GM12878 (cell line): Measurements from ENCODE around the gene TXNDC12. TPM values are rescaled to one million over a fixed set of nuclear protein-coding genes. Genes with fewer than 3 reads are reported as not detected.

ENCODE experiments used
- ATAC-seq: fragments of 200-7000 bp; cut with Tn5 transposase; 3 replicates; pipeline ENCODE4 v1.9.1; 2020; ENCODE audit warnings: mild to moderate bottlenecking, moderate library complexity
- BruUV-seq: library from RNA; stranded (reverse); fragments of 400-500 nt; replicated peaks from 2 replicates; lab custom pipeline; 2021; lab: Mats Ljungman, UMichigan
- CTCF ChIA-PET: fragments of 300-600 bp; sonication (Branson Sonifier 250); formaldehyde crosslinking; extraction: SDS; loops from one replicate; lab custom pipeline; 2021; ENCODE audit warnings: inconsistent platforms; lab: Yijun Ruan, JAX
- POLR2A ChIA-PET: fragments of 350-600 bp; formaldehyde crosslinking; extraction: SDS; loops from one replicate; lab custom pipeline; 2021; ENCODE audit warnings: inconsistent platforms; lab: Charles Lee
- RAD21 ChIA-PET: fragments of 300-600 bp; sonication (Branson Sonifier 250); formaldehyde crosslinking; loops from one replicate; lab custom pipeline; 2023; ENCODE audit warnings: antibody characterized with exemption; ENCODE audit not compliant: unreplicated experiment; lab: Charles Lee
- SMC1A ChIA-PET: fragments of 300-600 bp; sonication (Branson Sonifier 250); formaldehyde crosslinking; loops from one replicate; lab custom pipeline; 2023; ENCODE audit not compliant: unreplicated experiment, uncharacterized antibody; lab: Charles Lee
- DNase-seq: peaks from one replicate; pipeline ENCODE4 v3.0.0-alpha.2; 2011; ENCODE audit warnings: low read depth, low spot score
- FAIRE-seq: peaks from 3 replicates; lab custom pipeline; 2011; peaks lifted over from hg19 to GRCh38; lab: Jason Lieb, UNC
- H2AFZ ChIP-seq: 2 replicates; pipeline ENCODE4 v1.6.0; 2011; ENCODE audit warnings: low read depth, low read length, control low read depth; ENCODE audit not compliant: control insufficient read depth
- H3K27ac ChIP-seq: 2 replicates; pipeline ENCODE4 v1.5.1; 2011; ENCODE audit warnings: control low read depth; ENCODE audit not compliant: control insufficient read depth, insufficient read depth
- H3K27me3 ChIP-seq, 2 experiments: replicated peaks in 1 of 2; 2 replicates each; pipeline versions ENCODE4 v1.6.0 to v1.6.1; 2011; ENCODE audit warnings: low read length in 1 of 2; ENCODE audit not compliant: control insufficient read depth in 2 of 2, insufficient read depth in 2 of 2
- H3K36me3 ChIP-seq, 2 experiments: 2 replicates each; pipeline ENCODE4 v1.5.1; 2011; ENCODE audit warnings: low read length in 1 of 2; ENCODE audit not compliant: control insufficient read depth in 2 of 2, insufficient read depth in 2 of 2
- H3K4me1 ChIP-seq: 2 replicates; pipeline ENCODE4 v1.6.1; 2011; ENCODE audit warnings: mild to moderate bottlenecking, low read length, moderate library complexity, mixed read lengths; ENCODE audit not compliant: control insufficient read depth, insufficient read depth
- H3K4me2 ChIP-seq: 2 replicates; pipeline ENCODE4 v1.6.0; 2011; ENCODE audit warnings: control low read depth; ENCODE audit not compliant: control insufficient read depth, insufficient read depth
- H3K4me3 ChIP-seq: fragments of 200-600 bp; sonication (generic); 2 replicates; pipeline ENCODE4 v1.5.1; 2016
- H3K79me2 ChIP-seq: 2 replicates; pipeline ENCODE4 v1.6.0; 2011; ENCODE audit warnings: low read length; ENCODE audit not compliant: control insufficient read depth, insufficient read depth
- H3K9ac ChIP-seq: 2 replicates; pipeline ENCODE4 v1.8.0; 2011; ENCODE audit warnings: low read length, control low read depth, mixed read lengths; ENCODE audit not compliant: control insufficient read depth, insufficient read depth
- H3K9me3 ChIP-seq: replicated peaks from 3 replicates; pipeline ENCODE4 v1.5.1; 2011; ENCODE audit warnings: mild to moderate bottlenecking, low read length; ENCODE audit not compliant: control insufficient read depth, insufficient read depth
- H4K20me1 ChIP-seq: 2 replicates; pipeline ENCODE4 v1.6.0; 2011; ENCODE audit not compliant: control insufficient read depth, insufficient read depth
- ATF3 ChIP-seq: IDR thresholded peaks from 2 replicates; pipeline ENCODE4 v1.6.1; 2011; ENCODE audit warnings: low read depth, mild to moderate bottlenecking, low read length, moderate library complexity, borderline replicate concordance; ENCODE audit errors: extremely low read depth
- CREM ChIP-seq: IDR thresholded peaks from 2 replicates; pipeline ENCODE4 v1.6.1; 2014; ENCODE audit warnings: antibody characterized with exemption, low read depth
- FOXK2 ChIP-seq: fragments of 450-650 bp; IDR thresholded peaks from 2 replicates; pipeline ENCODE4 v1.6.1; 2017; ENCODE audit warnings: mild to moderate bottlenecking, moderate library complexity
- FOXM1 ChIP-seq: IDR thresholded peaks from 2 replicates; pipeline ENCODE4 v1.6.1; 2012; ENCODE audit warnings: low read depth, mild to moderate bottlenecking, inconsistent platforms, low read length, moderate library complexity
- GATAD2B ChIP-seq: fragments of 450-650 bp; conservative IDR thresholded peaks from 2 replicates; pipeline ENCODE4 v1.6.1; 2017; ENCODE audit warnings: low read depth, mild to moderate bottlenecking, moderate library complexity
- KAT2A ChIP-seq: conservative IDR thresholded peaks from 2 replicates; pipeline ENCODE4 v1.6.1; 2011; ENCODE audit warnings: low read depth, low read length; ENCODE audit not compliant: control insufficient read depth
- LARP7 ChIP-seq: fragments of 450-650 bp; IDR thresholded peaks from 2 replicates; pipeline ENCODE4 v1.6.1; 2017; ENCODE audit warnings: mild to moderate bottlenecking
- MXI1 ChIP-seq: fragments of 150-350 bp; IDR thresholded peaks from 2 replicates; pipeline ENCODE4 v1.6.1; 2011; ENCODE audit warnings: low read depth, mild to moderate bottlenecking, inconsistent platforms, low read length, improper control_type of control experiment
- NBN ChIP-seq: fragments of 450-650 bp; IDR thresholded peaks from 2 replicates; pipeline ENCODE4 v1.6.1; 2016
- NFYB ChIP-seq: IDR thresholded peaks from 2 replicates; pipeline ENCODE4 v1.6.1; 2011; ENCODE audit warnings: low read depth, mild to moderate bottlenecking, low read length, improper control_type of control experiment, moderate library complexity; ENCODE audit not compliant: insufficient read depth
- POU2F2 ChIP-seq: IDR thresholded peaks from 3 replicates; pipeline ENCODE4 v1.6.1; 2011; ENCODE audit warnings: low read depth, mild to moderate bottlenecking, low read length, borderline replicate concordance
- SMAD1 ChIP-seq: fragments of 450-650 bp; IDR thresholded peaks from 2 replicates; pipeline ENCODE4 v1.6.1; 2018; ENCODE audit warnings: mild to moderate bottlenecking, low read depth; ENCODE audit not compliant: partially characterized antibody
- SMC3 ChIP-seq: IDR thresholded peaks from 2 replicates; pipeline ENCODE4 v1.6.1; 2011; ENCODE audit warnings: low read length, improper control_type of control experiment, borderline replicate concordance
- ZNF207 ChIP-seq: fragments of 450-650 bp; IDR thresholded peaks from 2 replicates; pipeline ENCODE4 v1.6.1; 2014; ENCODE audit warnings: antibody characterized with exemption, mild to moderate bottlenecking, borderline replicate concordance
- ZNF274 ChIP-seq: IDR thresholded peaks from one replicate; pipeline ENCODE4 v1.8.0; 2011; ENCODE audit not compliant: insufficient read length, insufficient read depth
- WGBS: methylation state at CpG from one replicate; pipeline ENCODE4 v1.1.6; 2016; ENCODE audit warnings: low lambda C conversion rate; ENCODE audit not compliant: insufficient replicate concordance, insufficient coverage; ENCODE audit errors: missing lambda C conversion rate; 5-methylcytosine and 5-hydroxymethylcytosine counted together
- in situ Hi-C: fragments of 300-500 bp; cut with MboI; formaldehyde crosslinking; loops from 9 replicates; pipeline ENCODE4 v1.14.3; 2018; ENCODE audit warnings: mixed read lengths
- intact Hi-C: fragments of 100-400 bp; cut with micrococcal nuclease; formaldehyde crosslinking; loops from one replicate; pipeline ENCODE4 v1.14.2; 2022; ENCODE audit not compliant: unreplicated experiment
- polyA plus RNA-seq, 11 experiments: library from polyadenylated mRNA; depleted of rRNA in 4 of 11; unstranded in 6 of 11; stranded (reverse) in 5 of 11; fragments of >200 nt; fragmentation: Nextera tagmentation in 4 of 11; fragmentation: Illumina TruSeq in 1 of 11; extraction: Ambion mirVana in 4 of 11; extraction: Trizol in 1 of 11; gene quantifications; 1 replicate in 1 of 11; 2 replicates in 10 of 11; pipeline versions ENCODE4 v1.2.1 to v1.2.3, GENCODE V29; 2011 to 2016; ENCODE audit warnings: inconsistent platforms in 2 of 11, missing spikeins in 2 of 11, low read depth in 1 of 11
- total RNA-seq, 4 experiments: library from RNA; depleted of rRNA in 3 of 4; stranded (reverse); fragments of >200 nt in 3 of 4; fragmentation: Illumina TruSeq in 1 of 4; extraction: Trizol in 1 of 4; gene quantifications; 2 replicates each; pipeline versions ENCODE4 v1.2.1 to v1.2.3, GENCODE V29; 2013 to 2021
- TF ChIP-seq, protein P1 (sequence below): fragments of 150-350 bp; IDR thresholded peaks from 2 replicates; pipeline ENCODE4 v1.6.1; 2014; ENCODE audit warnings: mild to moderate bottlenecking, low read depth, low read length

TXNDC12 gene
- total and polyA plus RNA-seq, 10 of the 15 experiments (the other 5 are each of a cell fraction or from before 2014, with no cell fraction given): 6.7 to 41.7 (median 17.7) TPM

GRCh38 chr1:51981555-51981954 lies 73.4 kb downstream of the TXNDC12 start:
- Histone ChIP-seq H3K9me3 (no peaks in the 10 kb centered on the region), H4K20me1 (no peaks in the 10 kb centered on the region), H2AFZ (no peak overlapping the region), H3K27me3 (no peaks in the 10 kb centered on the region), H3K9ac (no peak overlapping the region), H3K36me3 (no peaks in the 10 kb centered on the region), H3K4me2 (no peak overlapping the region), H3K79me2 (no peaks in the 10 kb centered on the region), H3K27ac (no peak overlapping the region), H3K4me3 (no peak overlapping the region), H3K4me1 (no peaks in the 10 kb centered on the region)
- POLR2A ChIA-PET: no interaction called here
- SMC1A ChIA-PET: interaction anchor here (1.1 to 2.3 kb wide), 3 partner anchors 20 to 53 kb away, joined by 3 to 7 read pairs (median 3); no protein-coding TSS in a partner anchor
- DNase-seq: no peak
- FAIRE-seq: no peak
- CTCF ChIA-PET: interaction anchor here (1.5 kb wide), 1 partner anchor 84 kb away, joined by 4 read pairs; no protein-coding TSS in a partner anchor
- BruUV-seq: no TSS peak
- RAD21 ChIA-PET: no interaction called here
- intact Hi-C loops: no loop called here
- no peak for ATAC-seq
- 96% methylated on average over 1 of the region's 1 CpG for WGBS
- TF ChIP-seq ATF3 (no peak), KAT2A (no peak), GATAD2B (no peak), CREM (no peak), NBN (no peak), SMC3 (no peak), SMAD1 (no peak), ZNF274 (no peak), LARP7 (no peak), FOXK2 (no peak), ZNF207 (no peak), NFYB (no peak), FOXM1 (no peak), MXI1 (no peak), POU2F2 (no peak)
- TF ChIP-seq, protein P1, sequence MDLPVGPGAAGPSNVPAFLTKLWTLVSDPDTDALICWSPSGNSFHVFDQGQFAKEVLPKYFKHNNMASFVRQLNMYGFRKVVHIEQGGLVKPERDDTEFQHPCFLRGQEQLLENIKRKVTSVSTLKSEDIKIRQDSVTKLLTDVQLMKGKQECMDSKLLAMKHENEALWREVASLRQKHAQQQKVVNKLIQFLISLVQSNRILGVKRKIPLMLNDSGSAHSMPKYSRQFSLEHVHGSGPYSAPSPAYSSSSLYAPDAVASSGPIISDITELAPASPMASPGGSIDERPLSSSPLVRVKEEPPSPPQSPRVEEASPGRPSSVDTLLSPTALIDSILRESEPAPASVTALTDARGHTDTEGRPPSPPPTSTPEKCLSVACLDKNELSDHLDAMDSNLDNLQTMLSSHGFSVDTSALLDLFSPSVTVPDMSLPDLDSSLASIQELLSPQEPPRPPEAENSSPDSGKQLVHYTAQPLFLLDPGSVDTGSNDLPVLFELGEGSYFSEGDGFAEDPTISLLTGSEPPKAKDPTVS: no peak
- in situ Hi-C loops: no loop called here
